Heart left ventricle (tissue), 13 donors: ENCODE data around the gene CASP9.

Experiments
- POLR2A ChIP-seq, 2 donors: fragments of 450-650 bp; IDR thresholded peaks; one replicate each; pipeline ENCODE4 v1.6.1; 2017; ENCODE audit warnings: antibody characterized with exemption in 2 of 2, mild to moderate bottlenecking in 2 of 2, moderate library complexity in 2 of 2
- TF ChIP-seq, protein P1 (sequence below), 12 donors: fragments of 200-600 bp; sonication (generic) in 4 of 12; IDR thresholded peaks; one replicate each; pipeline versions ENCODE4 v1.5.0 to v1.8.0; 2018 to 2022; ENCODE audit warnings: antibody characterized with exemption in 12 of 12, mild to moderate bottlenecking in 5 of 12
- donor health status: ischemic (EF 13 %, LVEDD 7.1; RV severe dilation, severe dysfunction).
- donor health status: DM: no; HTN: yes; CAD: no.
- donor health status: DM: no; HTN: no; CAD: no.
- donor health status: ischemic (EF 25% LVEDD 6.9; RV normal size, moderate dysfunction).
- donor health status: ischemic (EF 25% LVEDD 5.7; RV mildly dilated, moderate dysfunction).
- donor health status: ischemic (EF 35%, LVEDD 5.7; RV mildly dilated, moderate dysfunction).
- donor health status: nonischemic (EF 11% LVEDD 7.7; RV severe dilation, severe dysfunction).
- donor health status: DM: yes; HTN: yes; CAD: no.
- donor health status: PGD.
- donor health status: ischemic (EF 29% LVEDD 5.4; RV normal size, mild dysfunction).
- donor health status: nonischemic (EF 23%, LVEDD 6.1; RV moderate dilation, normal function).

DNA sequence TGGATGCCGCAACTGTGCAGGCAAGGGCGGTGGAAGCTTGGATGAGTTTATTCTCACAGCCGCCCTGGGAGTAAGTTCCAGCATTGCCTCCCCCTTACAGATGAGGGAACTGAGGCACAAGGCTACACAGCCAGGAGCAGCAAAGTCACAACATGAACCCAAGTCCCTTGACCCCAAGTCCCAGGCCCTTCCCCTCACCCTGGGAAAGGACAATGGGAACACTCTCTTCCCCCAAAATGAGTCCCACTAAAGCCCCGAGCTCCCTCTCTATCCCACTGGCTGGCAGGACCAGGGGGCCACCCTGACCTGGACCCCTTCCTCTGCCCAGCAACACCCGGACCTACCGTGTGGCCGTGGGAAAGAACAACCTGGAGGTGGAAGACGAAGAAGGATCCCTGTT is 81.9 kb downstream of the CASP9 start:
- TF ChIP-seq, protein P1, sequence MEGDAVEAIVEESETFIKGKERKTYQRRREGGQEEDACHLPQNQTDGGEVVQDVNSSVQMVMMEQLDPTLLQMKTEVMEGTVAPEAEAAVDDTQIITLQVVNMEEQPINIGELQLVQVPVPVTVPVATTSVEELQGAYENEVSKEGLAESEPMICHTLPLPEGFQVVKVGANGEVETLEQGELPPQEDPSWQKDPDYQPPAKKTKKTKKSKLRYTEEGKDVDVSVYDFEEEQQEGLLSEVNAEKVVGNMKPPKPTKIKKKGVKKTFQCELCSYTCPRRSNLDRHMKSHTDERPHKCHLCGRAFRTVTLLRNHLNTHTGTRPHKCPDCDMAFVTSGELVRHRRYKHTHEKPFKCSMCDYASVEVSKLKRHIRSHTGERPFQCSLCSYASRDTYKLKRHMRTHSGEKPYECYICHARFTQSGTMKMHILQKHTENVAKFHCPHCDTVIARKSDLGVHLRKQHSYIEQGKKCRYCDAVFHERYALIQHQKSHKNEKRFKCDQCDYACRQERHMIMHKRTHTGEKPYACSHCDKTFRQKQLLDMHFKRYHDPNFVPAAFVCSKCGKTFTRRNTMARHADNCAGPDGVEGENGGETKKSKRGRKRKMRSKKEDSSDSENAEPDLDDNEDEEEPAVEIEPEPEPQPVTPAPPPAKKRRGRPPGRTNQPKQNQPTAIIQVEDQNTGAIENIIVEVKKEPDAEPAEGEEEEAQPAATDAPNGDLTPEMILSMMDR (IDR thresholded peaks at IDR 0.05) = no peak
- TF ChIP-seq POLR2A (IDR thresholded peaks at IDR 0.05) = no peak
